HepG2 (cell line): ENCODE measurements around the gene SLC11A1. TPM values are rescaled to one million over a fixed set of nuclear protein-coding genes. Genes with fewer than 3 reads are reported as not detected.

Source experiments
- GFI1 ChIP-seq: sonication (generic); formaldehyde crosslinking; IDR thresholded peaks from 2 replicates; pipeline ENCODE4 v1.5.0; 2020; ENCODE audit warnings: missing genetic modification reagents, mild to moderate bottlenecking, borderline replicate concordance
- HNF1B ChIP-seq: sonication (generic); formaldehyde crosslinking; IDR thresholded peaks from 2 replicates; pipeline ENCODE4 v1.5.1; 2020; ENCODE audit warnings: mild to moderate bottlenecking, moderate library complexity, missing genetic modification reagents
- KDM5B ChIP-seq: sonication (generic); formaldehyde crosslinking; IDR thresholded peaks from 2 replicates; pipeline ENCODE4 v1.4.0; 2020; ENCODE audit warnings: missing genetic modification reagents, mild to moderate bottlenecking, borderline replicate concordance
- PATZ1 ChIP-seq: sonication (generic); formaldehyde crosslinking; IDR thresholded peaks from 2 replicates; pipeline ENCODE4 v1.4.0; 2020; ENCODE audit warnings: missing genetic modification reagents
- ZFP91 ChIP-seq: sonication (generic); formaldehyde crosslinking; IDR thresholded peaks from 2 replicates; pipeline ENCODE4 v1.9.0; 2022; ENCODE audit warnings: missing genetic modification reagents, mild to moderate bottlenecking, borderline replicate concordance
- ZNF782 ChIP-seq: sonication (generic); formaldehyde crosslinking; IDR thresholded peaks from 2 replicates; pipeline ENCODE4 v1.4.0; 2020; ENCODE audit warnings: missing genetic modification reagents, mild to moderate bottlenecking, borderline replicate concordance
- polyA plus RNA-seq, 8 experiments: library from polyadenylated mRNA; depleted of rRNA in 3 of 8; stranded (reverse) in 7 of 8; unstranded in 1 of 8; fragments of >200 nt; fragmentation: Illumina TruSeq in 4 of 8; extraction: Trizol in 4 of 8; gene quantifications; 2 replicates each; pipeline versions ENCODE4 v1.2.1 to v1.2.3, GENCODE V29; 2011 to 2016; ENCODE audit warnings: low read depth in 4 of 8, missing spikeins in 1 of 8, mixed read lengths in 1 of 8; ENCODE audit not compliant: insufficient read depth in 1 of 8
- total RNA-seq, 5 experiments: library from RNA; depleted of rRNA; stranded (reverse); fragments of >200 nt; fragmentation: Illumina TruSeq; extraction: Trizol; gene quantifications; 2 replicates each; pipeline ENCODE4 v1.2.3, GENCODE V29; 2016; ENCODE audit warnings: low read depth in 1 of 5

Gene SLC11A1
- total and polyA plus RNA-seq, 2 of the 13 experiments (the other 11 are each of a cell fraction or from before 2014, with no cell fraction given), result 0.33 to 2.3 TPM

- TF ChIP-seq ZFP91 (0 out of 2 replicates have a peak, but pooled peaks have one; percentile 24), KDM5B (CRISPR knock-in tag) (0 out of 2 replicates have a peak, but pooled peaks have one; percentile 1), HNF1B (CRISPR knock-in tag) (0 out of 2 replicates have a peak, but pooled peaks have one; percentile 28), PATZ1 (CRISPR knock-in tag) (0 out of 2 replicates have a peak, but pooled peaks have one; percentile 21), ZNF782 (CRISPR knock-in tag) (no peak), GFI1 (CRISPR knock-in tag) (no peak)
- TF ChIP-seq, all 625 proteins: peak for 7
Observed at GRCh38 chr2:218421027-218421426, 39.0 kb downstream of the SLC11A1 start (continued).
